GM21786 (cell line): ENCODE data around the gene SRSF10.

ENCODE experiments used
- ATAC-seq: cut with Tn5 transposase; IDR thresholded peaks from one replicate; pipeline ENCODE4 v1.9.1; 2021; ENCODE audit not compliant: unreplicated experiment

SRSF10 gene

DNA sequence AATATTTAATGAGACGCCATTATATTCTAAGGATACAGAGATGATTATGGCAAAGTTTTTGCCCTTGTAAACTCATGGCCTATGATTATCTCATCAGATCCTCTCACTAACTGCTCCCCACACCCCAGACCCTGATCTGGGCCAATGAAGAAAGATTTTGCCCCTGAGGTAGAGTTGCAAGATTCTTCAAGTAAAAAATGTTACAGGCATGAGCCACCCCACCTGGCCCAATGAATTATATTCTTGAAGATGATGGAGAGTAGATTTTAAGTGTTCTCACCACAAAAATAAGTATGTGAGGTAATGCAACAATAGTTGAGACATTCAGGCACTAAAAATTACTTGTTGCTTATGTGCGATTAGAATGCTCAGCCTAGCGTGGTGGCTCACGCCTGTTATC, 65.2 kb downstream of the SRSF10 start:
- ATAC-seq, result no peak
